Stimulated activated naive CD4-positive, alpha-beta T cell treated with Interleukin-2 at 50 U/mL for 16 hours (primary cell): ENCODE data around the gene SEMA6B.
"Not testable (repeated sequence)": the region's sequence is repeated elsewhere in the genome, so short reads cannot be mapped to it uniquely, and the experiment has no call there.

Experiments
- DNase-seq: peaks from one replicate; lab custom pipeline; 2025; lab: John Stamatoyannopoulos, UW

The SEMA6B gene

DNA sequence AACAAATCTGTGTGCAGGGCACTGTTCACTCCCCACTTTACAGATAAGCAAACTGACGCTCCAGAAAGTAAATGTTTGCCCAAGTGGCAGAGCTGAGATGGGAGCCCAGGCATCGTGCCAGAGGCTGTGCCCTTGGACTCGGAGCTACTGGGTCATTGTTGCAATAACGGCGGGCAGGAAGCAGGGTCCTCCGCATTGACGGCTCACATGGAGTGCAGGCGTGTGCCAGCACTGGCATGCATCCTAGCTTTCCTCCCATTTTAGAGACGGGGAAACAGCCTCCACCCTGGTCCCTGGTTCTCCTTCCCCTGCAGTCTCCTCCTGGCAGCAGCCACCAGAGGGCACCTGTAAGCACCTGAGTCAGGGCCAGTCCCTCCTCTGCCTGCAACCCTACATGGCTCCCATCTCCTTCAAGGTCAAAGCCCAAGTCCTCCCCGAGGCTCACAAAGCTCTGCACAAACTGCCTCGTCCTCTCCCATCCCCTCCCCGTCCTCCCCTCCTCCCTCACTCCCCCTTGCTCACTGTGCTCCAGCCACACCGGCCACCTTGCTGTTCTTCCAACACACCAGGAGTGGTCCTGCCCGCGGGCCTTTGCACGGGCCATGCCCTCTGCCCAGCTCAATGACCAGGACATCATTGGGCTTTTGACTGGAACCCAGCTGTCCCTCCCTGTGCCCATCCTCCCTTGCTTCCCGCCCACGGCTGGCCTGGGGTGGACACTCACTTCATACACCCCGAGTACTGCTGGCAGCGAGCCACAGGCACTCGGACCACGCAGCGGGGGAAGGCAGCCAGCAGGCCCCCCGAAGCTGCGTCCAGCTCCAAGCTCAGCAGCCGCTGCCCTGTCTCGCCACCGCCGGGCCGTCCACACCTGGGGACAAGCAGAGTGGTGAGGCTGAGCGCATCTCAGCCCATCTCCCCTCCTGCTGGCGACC, 11.9 kb downstream of the SEMA6B start:
- no peak for DNase-seq

DNA sequence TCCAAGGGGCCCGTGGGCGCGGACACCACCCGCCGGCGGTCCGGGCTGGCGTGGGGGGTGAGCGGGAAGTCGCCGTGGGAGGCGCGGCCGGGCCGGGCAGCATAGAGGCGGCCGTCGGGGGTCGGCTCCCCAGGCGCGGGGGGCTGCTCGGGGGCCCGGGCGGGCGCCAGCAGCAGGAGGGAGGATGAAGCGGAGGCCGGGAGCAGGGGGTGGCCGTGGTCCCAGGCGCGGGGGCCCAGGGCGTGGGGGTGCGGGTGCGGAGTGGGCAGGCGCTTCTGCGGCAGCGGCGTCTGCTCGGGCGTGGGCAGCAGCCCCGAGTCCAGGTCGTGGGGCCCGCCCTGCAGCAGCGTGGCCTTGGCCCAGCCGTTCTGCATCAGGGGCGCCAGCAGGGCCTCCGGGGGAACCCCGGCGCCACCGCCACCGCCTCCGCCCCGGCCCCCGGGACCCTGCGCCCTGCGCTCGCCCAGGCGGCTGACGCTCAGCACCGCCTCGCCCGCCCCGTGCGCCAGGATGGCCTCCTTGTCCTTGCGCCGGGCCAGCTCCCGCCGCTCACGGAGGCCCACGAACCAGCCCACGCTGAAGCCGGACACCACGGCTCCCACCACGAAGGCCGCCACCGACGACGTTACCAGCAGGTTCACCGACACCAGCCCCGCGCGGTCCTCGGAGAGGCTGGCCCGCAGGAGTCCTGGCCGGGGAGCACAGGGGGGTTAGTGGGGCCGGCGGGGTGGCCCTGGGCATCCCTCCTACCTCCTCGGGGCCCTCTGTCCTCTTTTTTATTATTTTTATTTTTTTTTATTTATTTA, 15.4 kb downstream of the SEMA6B start:
- DNase-seq, result no peak

DNA sequence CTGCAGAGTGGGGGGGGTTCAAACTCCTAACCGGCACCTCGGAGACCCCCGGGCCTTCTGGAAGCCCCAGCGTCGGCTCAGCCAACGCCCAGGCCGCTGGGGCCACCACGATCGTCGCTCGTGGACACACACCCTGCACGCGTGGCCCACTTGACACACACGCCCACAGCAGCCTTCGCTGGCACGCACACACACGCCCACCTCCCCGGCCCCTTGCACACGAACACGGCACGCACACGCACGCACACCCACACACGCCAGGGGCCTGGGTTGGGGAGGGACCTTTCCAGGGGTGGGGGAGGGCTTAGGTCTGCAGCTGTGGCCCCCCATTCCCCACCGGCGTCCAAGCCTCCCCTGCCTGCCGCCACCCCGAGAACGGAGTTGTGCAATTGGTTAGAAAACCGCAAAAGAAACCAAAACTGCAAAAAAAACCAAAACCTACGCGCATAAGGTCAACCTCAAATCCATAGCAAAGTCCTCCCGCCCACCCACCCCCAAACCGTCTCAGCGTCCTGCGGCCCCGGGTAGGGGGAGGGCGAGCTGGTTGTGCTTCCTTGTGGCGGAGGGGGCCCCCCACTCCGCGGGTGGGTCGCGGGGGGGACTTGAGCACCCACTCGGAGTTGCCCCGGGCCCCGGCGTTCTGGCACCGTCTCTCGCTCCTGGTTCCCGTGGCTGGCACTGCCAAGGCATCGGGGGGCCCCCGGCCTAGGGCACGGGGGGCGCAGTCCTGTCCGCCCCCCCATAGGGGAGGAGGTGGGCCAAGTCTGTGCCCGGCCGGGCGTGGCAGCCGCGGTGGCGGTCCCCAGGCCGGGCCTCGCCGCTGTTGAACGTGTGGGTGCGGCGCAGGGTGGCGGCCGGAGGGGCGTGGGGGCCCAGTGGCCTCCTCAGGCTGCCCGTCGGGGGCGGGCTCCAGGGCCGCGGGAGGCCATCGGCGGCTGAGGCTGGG, 16.3 kb downstream of the SEMA6B start:
- DNase-seq, result no peak

DNA sequence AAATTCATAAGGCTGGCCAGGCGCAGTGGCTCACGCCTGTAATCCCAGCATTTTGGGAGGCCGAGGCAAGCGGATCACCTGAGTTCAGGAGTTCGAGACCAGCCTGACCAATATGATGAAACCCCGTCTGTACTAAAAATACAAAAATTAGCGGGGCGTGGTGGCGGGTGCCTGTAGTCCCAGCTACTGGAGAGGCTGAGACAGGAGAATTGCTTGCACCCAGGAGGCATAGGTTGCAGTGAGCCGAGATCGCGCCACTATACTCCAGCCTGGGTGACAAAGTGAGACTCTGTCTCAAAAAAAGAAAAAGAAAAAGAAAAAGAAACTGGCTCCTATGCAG, 17.7 kb downstream of the SEMA6B start:
- not testable (repeated sequence) for DNase-seq

DNA sequence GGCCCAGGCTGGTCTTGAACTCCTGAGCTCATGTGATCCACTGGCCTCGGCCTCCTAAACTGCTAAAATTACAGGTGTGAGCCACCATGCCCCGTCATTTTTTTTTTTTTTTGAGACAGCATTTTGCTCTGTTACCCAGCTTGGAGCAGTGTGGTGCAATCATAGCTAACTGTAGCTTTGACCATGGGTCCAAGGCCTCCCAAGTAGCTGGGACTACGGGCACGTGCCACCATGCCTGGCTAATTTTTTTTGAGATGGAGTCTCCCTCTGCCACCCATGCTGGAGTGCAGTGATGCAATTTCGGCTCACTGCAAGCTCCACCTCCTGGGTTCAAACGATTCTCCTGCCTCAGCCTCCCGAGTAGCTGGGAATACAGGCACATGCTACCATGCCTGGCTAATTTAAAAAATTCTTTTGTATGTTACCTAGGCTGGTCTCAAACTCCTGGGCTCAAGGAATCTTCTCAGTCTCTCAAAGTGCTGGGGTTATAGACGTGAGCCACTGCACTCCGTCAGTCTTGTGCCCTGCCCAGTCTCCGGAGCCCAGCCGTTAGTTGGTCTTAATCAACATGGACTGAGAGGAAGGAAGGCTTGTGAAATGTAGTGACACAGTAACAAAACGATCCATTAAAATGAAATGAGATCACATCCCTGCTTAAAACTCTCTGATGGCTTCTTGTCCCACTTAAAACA, 18.2 kb downstream of the SEMA6B start:
- DNase-seq, result no peak

DNA sequence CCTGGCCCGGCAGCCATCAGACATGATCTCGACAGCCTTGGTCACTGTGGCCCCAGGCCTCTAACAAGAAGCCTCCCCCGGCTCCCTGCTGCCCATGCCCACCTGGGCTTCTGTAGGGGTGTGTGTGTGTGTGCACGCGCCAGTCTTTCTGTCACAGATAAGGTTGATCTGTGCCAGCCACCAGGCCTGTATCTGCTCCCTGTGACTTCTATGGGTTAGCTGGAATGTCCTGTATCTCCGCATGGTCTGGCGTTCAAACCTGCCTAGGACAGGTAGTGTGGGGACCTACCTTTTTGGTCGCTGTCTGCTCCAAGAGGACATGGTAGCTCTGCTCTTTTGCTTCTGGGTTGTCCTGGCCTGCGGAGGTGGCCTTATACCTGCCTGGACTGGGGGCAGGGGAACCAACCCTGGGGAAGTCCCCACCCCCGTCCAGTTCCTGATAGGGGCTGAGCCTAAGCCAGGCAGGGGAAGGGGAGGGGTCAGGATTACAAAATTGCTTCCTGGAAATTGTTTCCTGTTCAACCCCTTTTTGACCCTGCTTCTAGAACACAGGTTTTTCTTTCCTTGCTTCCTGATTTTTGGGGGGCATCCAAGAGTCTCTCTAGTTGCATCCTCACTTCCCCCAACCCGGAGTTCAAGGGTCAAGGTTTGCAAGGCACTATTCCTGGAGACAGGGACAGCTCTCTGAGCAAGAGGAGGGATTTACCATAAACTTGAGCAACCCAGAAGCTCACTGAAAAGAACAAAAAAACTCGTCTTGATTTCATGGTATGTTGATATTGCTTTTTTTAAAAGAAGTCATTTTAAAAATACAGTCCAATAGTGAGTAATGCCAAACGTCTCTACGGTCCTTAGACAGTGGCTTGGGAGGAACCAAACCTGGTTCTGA, 19.5 kb downstream of the SEMA6B start, which contains the start of gene LRG1:
TSS of gene LRG1 (minus strand) at position 344 of the 889 bp plus-strand sequence. CDS start at position 321, 23 bp downstream.
- DNase-seq, result no peak

DNA sequence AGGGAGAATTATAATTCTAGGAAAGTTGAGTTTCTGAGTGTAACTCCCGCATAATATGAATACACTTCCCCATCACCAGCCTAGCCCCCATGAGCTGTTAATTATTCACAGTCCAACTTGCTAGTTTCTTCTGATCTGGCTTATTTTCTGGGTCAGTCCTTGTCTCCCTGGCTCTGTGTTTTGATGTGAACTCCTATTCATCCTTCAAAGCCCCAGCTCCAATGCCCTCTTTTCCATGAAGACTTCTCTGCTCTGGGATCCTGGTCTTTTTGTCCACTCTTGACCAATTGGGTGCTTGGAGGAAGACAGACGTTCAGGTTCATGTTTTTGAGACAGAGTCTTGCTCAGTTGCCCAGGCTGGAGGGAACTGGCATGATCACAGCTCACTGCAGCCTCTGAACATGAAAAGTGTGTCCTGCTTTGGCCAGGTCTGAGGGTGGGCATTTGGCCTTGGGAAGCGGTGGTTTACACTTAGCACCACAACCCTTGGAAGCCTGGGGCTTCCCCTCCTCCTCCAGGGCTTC, 20.3 kb downstream of the SEMA6B start:
- no peak for DNase-seq

DNA sequence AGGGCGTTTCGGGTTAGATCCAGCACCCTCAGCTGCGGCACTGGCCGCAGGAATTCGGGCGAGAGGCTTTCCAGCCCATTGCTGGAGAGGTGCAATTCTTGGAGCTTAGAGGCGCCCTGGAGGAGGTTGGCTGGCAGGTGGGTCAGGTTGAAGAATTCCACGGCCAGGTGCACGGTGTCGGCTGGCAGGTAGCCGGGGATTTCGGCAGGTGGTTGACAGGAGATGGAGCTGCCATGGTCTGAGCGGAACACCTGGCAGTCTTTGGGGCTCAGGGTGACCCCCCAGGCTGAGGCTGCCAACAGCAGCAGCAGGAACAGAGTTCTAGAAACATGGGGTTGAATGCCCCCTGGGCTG, 20.9 kb downstream of the SEMA6B start:
- no peak for DNase-seq

DNA sequence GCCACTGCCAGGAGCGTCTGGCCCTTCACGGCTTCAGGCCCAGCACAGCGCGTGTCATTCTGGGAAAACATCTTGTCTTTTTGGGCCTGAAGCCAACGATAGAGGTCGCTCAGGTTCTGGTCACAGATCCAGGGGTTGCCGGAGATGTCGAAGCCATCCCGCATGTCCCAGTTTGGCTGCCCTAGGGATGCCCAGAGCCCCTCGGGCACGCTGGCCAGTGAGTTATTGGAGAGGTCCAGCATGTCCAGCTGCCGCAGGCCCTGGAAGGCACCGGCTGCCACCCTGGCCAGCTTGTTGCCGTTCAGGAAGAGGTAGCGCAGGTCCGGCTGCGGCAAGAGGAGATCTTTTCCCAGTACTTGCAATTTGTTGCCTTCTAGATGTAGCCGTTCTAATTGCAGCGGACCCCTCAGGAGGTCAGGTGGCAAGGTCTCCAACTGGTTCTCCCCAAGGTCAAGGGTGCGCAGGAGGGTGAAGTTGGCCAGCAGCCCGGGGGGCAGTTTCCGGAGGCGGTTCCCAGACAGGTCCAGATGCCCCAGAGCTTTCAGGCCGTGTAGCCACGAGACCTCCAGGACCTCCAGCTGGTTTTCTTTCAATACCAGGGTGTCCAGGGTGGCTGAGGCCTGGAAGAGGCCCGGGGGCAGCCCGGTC, 21.4 kb downstream of the SEMA6B start:
- DNase-seq, result no peak

DNA sequence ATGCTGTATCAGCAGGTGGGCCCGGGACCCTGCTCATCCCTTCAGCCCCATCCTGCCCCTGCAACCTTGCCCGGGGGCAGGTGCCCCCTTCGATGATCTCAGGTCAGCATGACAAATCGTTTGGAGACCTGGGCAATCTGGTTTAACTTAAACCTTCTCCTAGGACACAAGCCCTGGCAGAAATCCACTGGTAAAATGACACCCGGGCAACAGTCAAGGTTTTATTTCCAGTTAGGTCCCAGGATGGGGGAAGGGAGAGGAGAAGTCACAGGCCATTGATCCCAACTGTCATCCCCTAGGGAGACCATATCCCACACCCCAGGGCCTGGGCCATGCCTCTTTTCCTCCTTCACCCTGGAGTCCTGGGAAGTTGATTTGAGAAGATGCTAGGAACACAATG, 22.7 kb downstream of the SEMA6B start:
- no peak for DNase-seq

DNA sequence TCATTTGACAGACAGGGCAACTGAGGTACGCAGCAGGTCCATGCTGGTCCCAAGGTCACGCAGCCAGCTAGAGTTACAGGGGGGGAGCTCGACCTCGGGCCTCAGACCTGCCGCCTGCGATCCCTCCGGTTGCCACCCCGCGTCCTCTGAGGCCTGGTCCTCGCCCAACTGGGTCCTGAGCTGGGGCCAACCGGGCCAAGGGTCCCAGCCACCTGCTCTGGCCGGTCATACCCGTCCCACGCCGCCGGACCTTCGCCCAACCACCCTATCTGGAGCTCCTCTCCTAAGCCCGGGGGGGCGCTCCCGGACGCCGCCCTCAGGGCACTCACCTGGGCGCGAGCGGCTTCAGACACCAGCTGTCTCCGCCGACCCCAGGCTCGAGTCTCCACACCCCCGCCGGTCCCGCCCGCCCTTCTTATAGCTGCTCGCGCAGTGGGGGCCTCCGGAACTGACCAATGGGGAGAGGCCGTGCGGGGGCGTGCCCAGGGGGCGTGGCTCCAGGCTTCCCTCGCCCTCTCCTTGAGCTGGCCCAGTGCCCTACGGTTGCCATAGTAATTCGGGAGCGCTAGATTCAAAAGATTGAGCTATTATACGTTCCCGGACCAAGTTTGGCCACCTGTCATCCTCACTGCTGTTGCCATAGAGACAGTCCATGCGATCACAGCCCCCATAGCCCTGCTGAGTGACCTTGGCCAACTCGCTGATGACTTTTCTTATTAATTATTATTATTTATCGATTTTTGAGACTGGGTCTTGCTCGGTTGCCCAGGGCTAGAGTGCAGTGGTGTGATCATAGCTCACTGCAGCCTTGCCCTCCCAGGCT, 24.4 kb downstream of the SEMA6B start, which contains the start of gene PLIN5:
TSS of gene PLIN5 (minus strand) at position 389 of the 823 bp plus-strand sequence. CDS start 1,150 bp downstream, outside the sequence.
- DNase-seq, result no peak

DNA sequence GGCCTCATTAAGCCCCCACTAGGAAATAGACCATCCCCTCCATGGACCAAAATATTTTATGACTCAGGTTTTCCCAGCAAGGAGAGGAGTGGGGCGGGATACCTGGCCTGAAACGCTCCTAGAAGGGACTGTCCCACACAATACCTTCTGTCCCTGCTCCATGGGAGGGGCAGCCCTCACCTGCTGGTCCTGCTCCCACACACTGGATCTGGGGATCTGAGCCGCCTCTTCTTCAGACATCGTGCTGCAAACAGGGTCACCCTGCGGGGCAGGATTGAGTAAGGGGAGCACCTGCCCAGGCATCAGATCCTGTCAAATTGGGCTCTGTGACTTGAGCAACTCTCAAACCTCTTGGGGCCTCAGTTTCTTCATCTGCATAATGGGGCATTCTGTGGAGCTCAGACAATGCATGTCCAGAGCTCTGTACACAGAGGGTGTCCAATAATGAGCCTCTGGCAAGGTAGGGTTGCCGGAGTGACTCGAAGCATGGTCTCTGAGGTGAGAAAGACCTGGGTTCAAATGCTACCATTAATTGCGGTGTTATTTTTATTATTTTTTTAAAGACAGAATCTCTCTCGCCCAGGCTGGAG, 25.6 kb downstream of the SEMA6B start:
- DNase-seq, result no peak

DNA sequence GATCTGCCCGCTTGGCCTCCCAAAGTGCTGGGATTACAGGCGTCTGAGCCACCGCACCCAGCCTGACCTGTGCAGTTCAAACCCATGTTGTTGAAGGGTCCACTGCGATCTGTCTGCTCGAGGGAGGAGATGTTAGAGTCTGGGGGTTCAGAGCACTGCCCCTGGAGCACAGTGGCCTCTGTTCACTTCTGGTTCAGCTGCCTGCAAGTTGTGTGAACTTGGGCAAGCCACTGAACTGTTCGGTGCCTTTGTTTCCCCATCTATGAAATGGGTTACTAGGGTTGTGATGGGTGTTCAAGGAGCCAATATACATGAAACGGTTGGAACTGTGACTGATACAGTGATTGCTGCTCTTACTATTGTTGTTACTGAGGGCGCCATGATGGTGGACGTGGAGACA, 26.1 kb downstream of the SEMA6B start:
- no peak for DNase-seq

DNA sequence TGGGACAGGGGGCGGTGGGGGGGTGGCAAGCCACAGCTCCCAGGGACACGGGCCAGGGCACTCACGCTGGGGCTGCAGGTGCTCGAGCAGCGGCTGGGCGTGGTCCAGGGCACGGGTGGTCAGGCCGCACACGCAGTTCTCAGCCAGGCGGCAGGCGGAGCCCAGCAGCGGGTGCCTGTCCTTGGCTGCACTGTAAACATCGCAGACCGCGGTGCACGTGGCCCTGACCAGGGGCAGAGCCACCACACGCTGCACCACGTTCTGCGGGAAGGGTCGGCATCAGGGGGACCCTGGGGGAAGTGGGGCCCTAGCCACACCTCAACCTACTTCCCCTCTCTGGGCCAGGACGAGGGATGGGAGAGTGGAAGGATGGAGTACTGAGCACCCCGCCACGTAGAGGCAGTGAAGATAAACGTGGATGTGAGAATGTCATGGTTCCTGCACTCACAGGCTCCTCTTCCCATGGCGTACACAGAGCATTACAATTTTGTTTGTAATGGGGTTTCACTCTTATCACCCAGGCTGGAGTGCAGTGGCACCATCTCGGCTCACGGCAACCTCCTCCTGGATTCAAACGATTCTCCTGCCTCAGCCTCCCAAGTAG, 27.8 kb downstream of the SEMA6B start:
- no peak for DNase-seq

DNA sequence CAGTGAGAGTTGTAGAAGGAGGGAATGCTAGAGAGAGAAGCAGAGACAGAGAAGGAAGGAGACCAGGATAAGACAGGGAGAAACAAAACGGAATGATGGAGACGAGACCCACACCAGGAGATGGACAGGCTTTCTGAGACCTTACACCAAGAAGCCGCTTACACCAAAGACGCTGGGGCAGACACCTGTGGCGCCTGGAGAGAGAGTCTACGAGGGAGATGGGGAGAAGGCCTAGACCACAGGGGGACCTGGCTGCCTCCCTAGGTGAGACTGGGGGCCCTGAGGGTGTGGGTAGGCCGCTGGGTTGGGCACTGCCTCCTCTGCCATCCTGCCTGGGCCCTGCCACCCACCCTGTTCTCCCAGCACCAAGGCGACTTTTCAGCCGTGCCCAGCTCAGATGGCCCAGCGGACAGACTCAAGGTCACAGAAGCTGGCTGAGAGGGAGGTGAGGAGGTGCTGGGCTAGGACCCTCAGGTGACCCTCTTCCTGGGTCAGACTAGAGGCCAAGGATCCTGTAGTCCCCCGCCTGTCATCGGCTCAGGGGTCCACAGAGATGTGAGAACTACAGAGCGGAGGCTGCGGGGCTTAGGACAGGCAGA, 29.5 kb downstream of the SEMA6B start:
- no peak for DNase-seq

DNA sequence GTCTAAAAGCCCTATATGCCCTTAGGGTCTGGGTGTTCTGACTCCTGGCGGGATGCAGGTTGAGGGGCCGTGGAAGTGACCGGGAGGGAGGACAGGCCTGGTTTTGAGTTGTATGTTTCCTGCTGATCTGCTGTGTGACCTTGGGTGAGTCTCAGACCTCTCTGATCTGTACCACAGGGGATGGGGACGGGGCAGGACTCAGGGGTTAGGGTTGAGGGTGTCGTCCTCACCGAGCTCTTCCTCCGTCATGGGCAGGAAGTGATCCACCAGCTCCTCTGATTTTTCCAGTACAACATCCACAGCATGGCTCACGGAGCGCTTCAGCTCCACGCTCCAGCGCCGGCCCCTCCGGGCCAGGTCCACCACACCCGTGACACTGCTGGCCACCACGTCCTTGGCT, 30.6 kb downstream of the SEMA6B start:
- no peak for DNase-seq

DNA sequence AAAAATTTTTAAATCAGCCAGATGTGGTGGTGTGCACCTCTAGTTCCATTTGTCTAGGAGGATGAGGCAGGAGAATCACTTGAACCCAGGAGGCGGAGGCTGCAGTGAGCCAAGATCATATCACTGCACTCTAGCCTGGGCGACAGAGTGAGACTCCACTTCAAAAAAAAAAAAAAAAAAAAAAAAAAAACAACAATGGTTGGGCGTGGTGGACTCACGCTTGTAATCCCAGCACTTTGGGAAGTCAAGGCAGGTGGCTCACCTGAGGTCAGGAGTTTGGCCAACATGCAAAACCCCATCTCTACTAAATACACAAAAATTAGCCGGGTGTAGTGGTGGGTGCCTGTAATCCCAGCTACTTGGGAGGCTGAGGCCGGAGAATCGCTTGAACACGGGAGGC, 32.1 kb downstream of the SEMA6B start:
- not testable (repeated sequence) for DNase-seq
